WTC11 (cell line): ENCODE data around the gene PCDHA11.

Experiments
- CREB1 ChIP-seq: sonication (generic); formaldehyde crosslinking; IDR thresholded peaks from 2 replicates; pipeline ENCODE4 v1.8.0; 2023; ENCODE audit warnings: mild to moderate bottlenecking, missing genetic modification reagents
- CREM ChIP-seq: sonication (generic); formaldehyde crosslinking; IDR thresholded peaks from 2 replicates; pipeline ENCODE4 v1.8.1; 2022; ENCODE audit warnings: mild to moderate bottlenecking, missing genetic modification reagents, moderate library complexity
- FOXK1 ChIP-seq: sonication (generic); formaldehyde crosslinking; IDR thresholded peaks from 2 replicates; pipeline ENCODE4 v1.8.0; 2022; ENCODE audit warnings: mild to moderate bottlenecking, moderate library complexity, missing genetic modification reagents
- FOXP1 ChIP-seq: sonication (generic); formaldehyde crosslinking; IDR thresholded peaks from 2 replicates; pipeline ENCODE4 v1.8.0; 2022; ENCODE audit warnings: missing genetic modification reagents, mild to moderate bottlenecking, moderate library complexity, borderline replicate concordance
- NFYB ChIP-seq: sonication (generic); formaldehyde crosslinking; conservative IDR thresholded peaks from 2 replicates; pipeline ENCODE4 v1.8.0; 2022; ENCODE audit warnings: low read depth, missing genetic modification reagents
- RELA ChIP-seq: sonication (generic); formaldehyde crosslinking; IDR thresholded peaks from 2 replicates; pipeline ENCODE4 v1.8.1; 2022; ENCODE audit warnings: missing genetic modification reagents, mild to moderate bottlenecking, borderline replicate concordance
- SMAD3 ChIP-seq: sonication (generic); formaldehyde crosslinking; IDR thresholded peaks from 2 replicates; pipeline ENCODE4 v1.8.0; 2022; ENCODE audit warnings: missing genetic modification reagents, mild to moderate bottlenecking, borderline replicate concordance
- ZNF138 ChIP-seq: sonication (generic); formaldehyde crosslinking; conservative IDR thresholded peaks from 2 replicates; pipeline ENCODE4 v1.8.1; 2022; ENCODE audit warnings: mild to moderate bottlenecking, moderate library complexity, missing genetic modification reagents
- ZNF232 ChIP-seq: sonication (generic); formaldehyde crosslinking; IDR thresholded peaks from 2 replicates; pipeline ENCODE4 v1.8.0; 2022; ENCODE audit warnings: mild to moderate bottlenecking, missing genetic modification reagents
- TF ChIP-seq, protein P1 (sequence below): sonication (generic); formaldehyde crosslinking; IDR thresholded peaks from 2 replicates; pipeline ENCODE4 v1.8.1; 2023; ENCODE audit warnings: mild to moderate bottlenecking, missing genetic modification reagents
- TF ChIP-seq, protein P2 (sequence below): fragments of 200-600 bp; IDR thresholded peaks from 2 replicates; pipeline ENCODE4 v1.8.0; 2022; ENCODE audit warnings: antibody characterized with exemption
- TF ChIP-seq, protein P3 (sequence below): sonication (generic); formaldehyde crosslinking; IDR thresholded peaks from 2 replicates; pipeline ENCODE4 v1.8.1; 2023; ENCODE audit warnings: mild to moderate bottlenecking, moderate library complexity, missing genetic modification reagents

DNA sequence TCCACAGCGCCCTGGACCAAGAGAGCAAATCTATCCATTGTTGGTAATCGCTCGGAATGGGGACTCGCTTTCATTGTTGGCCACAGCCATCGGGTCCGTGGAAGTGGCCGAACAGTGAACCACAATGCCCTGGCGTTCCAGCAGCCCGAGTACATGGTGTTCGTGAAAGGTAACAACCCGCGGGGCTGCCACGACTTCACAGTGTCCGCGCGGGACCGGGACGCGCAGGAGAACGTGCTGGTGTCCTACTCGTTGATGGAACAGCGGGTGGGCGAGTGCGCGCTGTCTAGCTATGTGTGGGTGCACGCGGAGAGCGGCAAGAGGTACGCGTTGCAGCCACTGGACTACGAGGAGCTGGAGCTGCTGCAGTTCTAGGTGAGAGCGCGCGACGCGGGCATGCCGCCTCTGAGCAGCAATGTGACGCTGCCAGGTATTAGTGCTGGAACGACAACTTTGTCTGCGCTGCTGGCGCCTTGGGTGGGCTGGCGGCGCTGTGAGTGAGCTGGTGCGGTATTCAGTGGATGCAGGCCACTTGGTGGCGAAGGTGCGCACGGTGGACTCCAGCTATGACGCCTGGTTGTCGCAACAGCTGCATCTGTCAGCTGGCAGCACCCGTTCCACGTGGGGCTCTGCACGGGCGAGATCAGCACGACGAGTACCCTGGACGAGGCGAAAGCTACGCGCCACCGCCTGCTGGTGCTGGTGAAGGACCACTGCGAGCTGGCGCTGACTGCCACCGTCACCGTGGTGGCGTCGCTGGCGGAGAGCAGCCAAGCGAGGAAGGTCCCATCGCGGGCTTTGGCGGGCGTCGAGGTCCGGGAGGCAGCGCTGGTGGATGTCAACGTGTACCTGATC, 6.1 kb upstream of the PCDHA11 start:
- TF ChIP-seq NFYB (CRISPR knock-in tag) (no peak), FOXP1 (CRISPR knock-in tag) (no peak), SMAD3 (CRISPR knock-in tag) (no peak), ZNF232 (no peak), FOXK1 (no peak), CREB1 (no peak), ZNF138 (CRISPR knock-in tag) (no peak), CREM (CRISPR knock-in tag) (no peak), RELA (CRISPR knock-in tag) (no peak)
- TF ChIP-seq, protein P1, sequence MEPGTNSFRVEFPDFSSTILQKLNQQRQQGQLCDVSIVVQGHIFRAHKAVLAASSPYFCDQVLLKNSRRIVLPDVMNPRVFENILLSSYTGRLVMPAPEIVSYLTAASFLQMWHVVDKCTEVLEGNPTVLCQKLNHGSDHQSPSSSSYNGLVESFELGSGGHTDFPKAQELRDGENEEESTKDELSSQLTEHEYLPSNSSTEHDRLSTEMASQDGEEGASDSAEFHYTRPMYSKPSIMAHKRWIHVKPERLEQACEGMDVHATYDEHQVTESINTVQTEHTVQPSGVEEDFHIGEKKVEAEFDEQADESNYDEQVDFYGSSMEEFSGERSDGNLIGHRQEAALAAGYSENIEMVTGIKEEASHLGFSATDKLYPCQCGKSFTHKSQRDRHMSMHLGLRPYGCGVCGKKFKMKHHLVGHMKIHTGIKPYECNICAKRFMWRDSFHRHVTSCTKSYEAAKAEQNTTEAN (CRISPR knock-in tag), result no peak
- TF ChIP-seq, protein P2, sequence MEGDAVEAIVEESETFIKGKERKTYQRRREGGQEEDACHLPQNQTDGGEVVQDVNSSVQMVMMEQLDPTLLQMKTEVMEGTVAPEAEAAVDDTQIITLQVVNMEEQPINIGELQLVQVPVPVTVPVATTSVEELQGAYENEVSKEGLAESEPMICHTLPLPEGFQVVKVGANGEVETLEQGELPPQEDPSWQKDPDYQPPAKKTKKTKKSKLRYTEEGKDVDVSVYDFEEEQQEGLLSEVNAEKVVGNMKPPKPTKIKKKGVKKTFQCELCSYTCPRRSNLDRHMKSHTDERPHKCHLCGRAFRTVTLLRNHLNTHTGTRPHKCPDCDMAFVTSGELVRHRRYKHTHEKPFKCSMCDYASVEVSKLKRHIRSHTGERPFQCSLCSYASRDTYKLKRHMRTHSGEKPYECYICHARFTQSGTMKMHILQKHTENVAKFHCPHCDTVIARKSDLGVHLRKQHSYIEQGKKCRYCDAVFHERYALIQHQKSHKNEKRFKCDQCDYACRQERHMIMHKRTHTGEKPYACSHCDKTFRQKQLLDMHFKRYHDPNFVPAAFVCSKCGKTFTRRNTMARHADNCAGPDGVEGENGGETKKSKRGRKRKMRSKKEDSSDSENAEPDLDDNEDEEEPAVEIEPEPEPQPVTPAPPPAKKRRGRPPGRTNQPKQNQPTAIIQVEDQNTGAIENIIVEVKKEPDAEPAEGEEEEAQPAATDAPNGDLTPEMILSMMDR, result no peak
- TF ChIP-seq, protein P3, sequence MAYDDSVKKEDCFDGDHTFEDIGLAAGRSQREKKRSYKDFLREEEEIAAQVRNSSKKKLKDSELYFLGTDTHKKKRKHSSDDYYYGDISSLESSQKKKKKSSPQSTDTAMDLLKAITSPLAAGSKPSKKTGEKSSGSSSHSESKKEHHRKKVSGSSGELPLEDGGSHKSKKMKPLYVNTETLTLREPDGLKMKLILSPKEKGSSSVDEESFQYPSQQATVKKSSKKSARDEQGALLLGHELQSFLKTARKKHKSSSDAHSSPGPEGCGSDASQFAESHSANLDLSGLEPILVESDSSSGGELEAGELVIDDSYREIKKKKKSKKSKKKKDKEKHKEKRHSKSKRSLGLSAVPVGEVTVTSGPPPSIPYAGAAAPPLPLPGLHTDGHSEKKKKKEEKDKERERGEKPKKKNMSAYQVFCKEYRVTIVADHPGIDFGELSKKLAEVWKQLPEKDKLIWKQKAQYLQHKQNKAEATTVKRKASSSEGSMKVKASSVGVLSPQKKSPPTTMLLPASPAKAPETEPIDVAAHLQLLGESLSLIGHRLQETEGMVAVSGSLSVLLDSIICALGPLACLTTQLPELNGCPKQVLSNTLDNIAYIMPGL (CRISPR knock-in tag), result no peak
